Measurements from ENCODE around the gene SLC44A4.
"Not testable (repeated sequence)": the region's sequence is repeated elsewhere in the genome, so short reads cannot be mapped to it uniquely, and the experiment has no call there.

GRCh38 chr6:31906727-31907126, 27.9 kb upstream of the SLC44A4 start:
- TF ChIP-seq ZNF263 (CRISPR knock-in tag; IDR thresholded peaks at IDR 0.05; ENCODE audit: low read depth); CTCF (IDR thresholded peaks at IDR 0.05); ZNF121 (CRISPR knock-in tag; IDR thresholded peaks at IDR 0.05); USF2 (CRISPR knock-in tag; IDR thresholded peaks at IDR 0.05); CREM (CRISPR knock-in tag; IDR thresholded peaks at IDR 0.05); ELF4 (CRISPR knock-in tag; IDR thresholded peaks at IDR 0.05; ENCODE audit: low read depth); ATF2 (CRISPR knock-in tag; IDR thresholded peaks at IDR 0.05; ENCODE audit: borderline replicate concordance, low read depth); RELA (CRISPR knock-in tag; IDR thresholded peaks at IDR 0.05; ENCODE audit: borderline replicate concordance); MYBL2 (CRISPR knock-in tag; IDR thresholded peaks at IDR 0.05): not testable (repeated sequence)

Data from WTC11 (cell line).